ENCODE measurements around the gene COG5.

The COG5 gene

DNA sequence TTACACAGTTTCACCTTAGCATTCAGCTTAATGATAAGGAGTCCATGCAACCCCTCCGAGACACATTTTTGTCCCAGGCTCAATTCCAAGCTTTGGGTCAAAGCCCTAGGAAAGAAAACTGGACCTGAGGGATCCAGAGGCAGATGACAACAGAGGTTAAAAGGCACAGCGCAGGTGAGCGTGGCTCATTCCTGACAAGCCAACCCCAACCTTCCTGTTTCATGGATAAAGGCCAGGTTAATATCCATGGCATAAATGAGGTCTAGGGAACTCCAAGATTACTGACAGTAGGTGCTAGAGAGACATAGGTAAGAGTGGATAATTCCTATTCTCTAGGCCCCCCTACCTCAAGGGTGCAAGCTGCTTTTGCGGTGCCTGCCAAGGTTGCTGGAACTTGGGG is 180.5 kb downstream of the COG5 start:
- TF ChIP-seq, protein P1, sequence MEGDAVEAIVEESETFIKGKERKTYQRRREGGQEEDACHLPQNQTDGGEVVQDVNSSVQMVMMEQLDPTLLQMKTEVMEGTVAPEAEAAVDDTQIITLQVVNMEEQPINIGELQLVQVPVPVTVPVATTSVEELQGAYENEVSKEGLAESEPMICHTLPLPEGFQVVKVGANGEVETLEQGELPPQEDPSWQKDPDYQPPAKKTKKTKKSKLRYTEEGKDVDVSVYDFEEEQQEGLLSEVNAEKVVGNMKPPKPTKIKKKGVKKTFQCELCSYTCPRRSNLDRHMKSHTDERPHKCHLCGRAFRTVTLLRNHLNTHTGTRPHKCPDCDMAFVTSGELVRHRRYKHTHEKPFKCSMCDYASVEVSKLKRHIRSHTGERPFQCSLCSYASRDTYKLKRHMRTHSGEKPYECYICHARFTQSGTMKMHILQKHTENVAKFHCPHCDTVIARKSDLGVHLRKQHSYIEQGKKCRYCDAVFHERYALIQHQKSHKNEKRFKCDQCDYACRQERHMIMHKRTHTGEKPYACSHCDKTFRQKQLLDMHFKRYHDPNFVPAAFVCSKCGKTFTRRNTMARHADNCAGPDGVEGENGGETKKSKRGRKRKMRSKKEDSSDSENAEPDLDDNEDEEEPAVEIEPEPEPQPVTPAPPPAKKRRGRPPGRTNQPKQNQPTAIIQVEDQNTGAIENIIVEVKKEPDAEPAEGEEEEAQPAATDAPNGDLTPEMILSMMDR (IDR thresholded peaks at IDR 0.05; ENCODE audit: low read depth, low read length, missing control alignments): no peak
- H3K4me3 ChIP-seq (ENCODE audit: low read depth, low read length): no peak overlapping the region
- DNase-seq (ENCODE audit: low read depth): no peak

DNA sequence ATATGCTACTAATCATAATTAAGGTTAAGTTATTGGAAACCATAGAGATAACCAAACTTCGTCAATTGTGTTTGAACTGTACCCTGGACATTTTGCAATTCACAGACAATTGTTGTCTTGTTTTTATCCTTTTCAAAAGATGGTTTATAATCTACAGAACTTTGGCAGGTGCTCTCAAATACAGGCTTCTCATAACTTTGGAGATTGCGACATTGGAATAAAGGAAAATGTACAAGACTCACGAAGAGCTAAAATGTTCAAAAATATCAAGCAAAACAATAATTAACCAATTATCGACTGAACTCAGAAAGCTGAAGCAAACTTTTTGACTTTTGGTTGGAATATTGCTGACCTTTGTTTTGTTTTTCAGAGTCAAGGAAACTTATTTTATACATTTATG is 182.3 kb downstream of the COG5 start:
- TF ChIP-seq, protein P1 (IDR thresholded peaks at IDR 0.05; ENCODE audit: low read depth, low read length, missing control alignments): no peak
- no peak for DNase-seq (ENCODE audit: low read depth)

DNA sequence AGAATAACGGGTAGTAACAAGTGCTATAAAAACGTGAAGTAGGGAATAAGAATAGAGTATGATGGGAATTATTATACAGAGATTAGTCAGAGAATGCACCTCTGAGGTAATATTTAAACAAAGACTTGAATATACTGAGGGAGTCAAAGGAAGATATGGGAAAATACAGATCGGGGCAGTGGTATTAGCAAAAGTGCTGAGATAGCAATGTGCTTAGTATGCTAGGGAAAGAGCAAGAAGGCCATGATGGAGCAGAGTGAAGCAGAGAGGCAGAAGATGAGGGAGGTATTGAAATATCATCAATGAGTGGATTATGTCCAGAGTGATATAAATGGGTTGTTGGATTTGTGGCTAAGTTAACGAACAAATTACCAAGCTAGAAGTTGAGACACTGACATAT is 190.4 kb downstream of the COG5 start:
- DNase-seq (ENCODE audit: low read depth): no peak
- TF ChIP-seq, protein P1 (IDR thresholded peaks at IDR 0.05; ENCODE audit: low read depth, low read length, missing control alignments): no peak
- no peak overlapping the region for H3K4me3 ChIP-seq (ENCODE audit: low read depth, low read length)

More for the DNA sequence above, 182.3 kb downstream of the COG5 start:
- no peak overlapping the region for H3K4me3 ChIP-seq (ENCODE audit: low read depth, low read length)

DNA sequence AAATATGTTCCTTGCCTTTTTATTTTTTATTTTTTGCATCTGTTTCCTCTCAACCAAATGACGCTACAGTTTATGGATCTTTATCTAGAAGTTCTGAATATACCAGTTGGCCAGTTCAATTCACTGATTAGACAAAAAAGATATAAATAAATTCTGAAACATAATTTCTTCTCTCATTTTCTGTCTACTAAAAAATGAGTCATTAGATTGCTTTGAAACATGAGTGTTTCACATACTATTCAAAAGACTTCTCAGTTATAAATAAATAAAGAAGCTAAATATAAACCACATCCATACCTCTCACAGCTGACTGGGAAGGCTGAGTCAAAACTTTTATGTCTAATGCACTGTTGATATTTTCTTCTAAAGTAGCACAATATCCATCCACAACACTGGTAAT is 191.4 kb downstream of the COG5 start:
- TF ChIP-seq, protein P1 (IDR thresholded peaks at IDR 0.05; ENCODE audit: low read depth, low read length, missing control alignments): no peak
- DNase-seq (ENCODE audit: low read depth): no peak
- H3K4me3 ChIP-seq (ENCODE audit: low read depth, low read length): no peak overlapping the region

DNA sequence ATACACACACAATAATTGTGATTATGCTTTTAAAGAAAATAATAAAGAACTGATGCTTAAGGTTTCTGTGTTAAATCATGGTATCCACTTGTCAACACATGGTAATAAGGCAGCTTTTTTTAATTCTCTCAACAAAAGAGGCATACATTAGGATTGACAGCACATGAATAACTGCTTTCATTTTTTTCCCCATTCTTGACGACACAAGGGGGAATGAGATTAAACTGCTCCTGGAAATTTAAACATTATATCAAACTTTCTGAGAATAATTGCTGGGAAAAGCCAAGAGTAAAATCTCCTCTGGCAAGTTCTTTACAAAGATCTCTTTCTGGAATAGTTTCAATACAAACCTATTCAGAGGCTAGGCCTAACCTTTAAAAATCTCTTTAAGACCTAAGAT is 192.9 kb downstream of the COG5 start:
- TF ChIP-seq, protein P1 (IDR thresholded peaks at IDR 0.05; ENCODE audit: low read depth, low read length, missing control alignments): no peak
- DNase-seq (ENCODE audit: low read depth): no peak
- H3K4me3 ChIP-seq (ENCODE audit: low read depth, low read length): no peak overlapping the region

DNA sequence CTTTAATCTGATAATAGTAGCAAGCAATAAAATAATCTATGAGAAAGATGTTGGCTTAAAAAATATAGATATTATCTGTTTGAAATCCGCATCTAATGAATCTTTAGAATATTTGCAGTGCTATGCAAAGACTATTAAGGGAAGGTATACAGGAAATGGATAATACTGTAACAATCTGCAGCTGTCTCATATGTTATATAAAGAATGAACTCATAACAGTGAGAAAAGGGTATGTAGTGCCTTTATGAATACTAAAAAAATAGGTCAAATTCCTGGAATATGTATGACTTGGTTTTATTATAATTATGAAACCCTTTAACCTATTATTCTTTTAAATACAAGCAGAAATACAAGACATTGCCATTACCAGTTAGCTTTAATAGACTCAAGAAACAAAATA is 198.9 kb downstream of the COG5 start:
- TF ChIP-seq, protein P1 (IDR thresholded peaks at IDR 0.05; ENCODE audit: low read depth, low read length, missing control alignments): no peak
- no peak overlapping the region for H3K4me3 ChIP-seq (ENCODE audit: low read depth, low read length)
- DNase-seq (ENCODE audit: low read depth): no peak

DNA sequence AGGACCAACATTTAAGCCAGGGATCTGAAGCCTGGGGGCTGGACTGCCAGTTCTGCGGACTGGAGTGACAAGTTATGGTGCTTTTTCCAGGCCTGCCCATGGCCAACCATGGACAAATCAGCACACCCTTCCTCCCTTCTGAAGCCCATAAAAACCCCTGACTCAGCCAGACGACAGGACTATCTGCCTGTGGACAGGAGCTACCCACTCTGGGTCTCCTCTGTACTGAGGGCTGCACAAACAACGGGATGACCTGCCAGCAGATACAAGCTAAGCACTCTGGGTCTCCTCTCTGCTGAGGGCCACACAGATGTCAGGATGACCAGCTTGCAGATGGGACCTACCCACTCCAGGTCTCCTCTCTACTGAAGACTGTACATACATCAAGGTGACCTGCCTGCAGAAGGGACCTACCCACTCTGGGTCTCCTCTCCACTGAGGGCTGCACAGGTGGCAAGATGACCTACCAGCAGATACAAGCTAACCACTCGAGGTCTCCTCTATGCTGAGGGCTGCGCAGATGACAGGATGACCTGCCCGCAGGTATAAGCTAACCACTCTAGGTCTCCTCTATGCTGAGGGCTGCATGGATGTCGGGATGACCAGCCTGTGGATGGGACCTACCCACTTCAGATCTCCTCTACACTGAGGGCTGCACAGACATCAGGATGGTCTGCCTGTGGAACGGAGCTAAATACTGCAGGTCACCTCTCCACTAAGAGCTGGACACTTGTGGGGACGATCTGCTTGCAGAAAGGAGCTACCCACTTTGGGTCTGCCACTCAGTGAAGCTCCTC is 204.0 kb downstream of the COG5 start:
- no peak for DNase-seq (ENCODE audit: low read depth)
- no peak overlapping the region for H3K4me3 ChIP-seq (ENCODE audit: low read depth, low read length)
- TF ChIP-seq, protein P1 (IDR thresholded peaks at IDR 0.05; ENCODE audit: low read depth, low read length, missing control alignments): no peak

Measured in GM12864 (cell line).